G401 (cell line): ENCODE measurements around the gene OTUD5. TPM values are rescaled to one million over a fixed set of nuclear protein-coding genes. Genes with fewer than 3 reads are reported as not detected.

Experiments used
- DNase-seq: peaks from one replicate; pipeline ENCODE4 v3.0.0-alpha.2; 2015; ENCODE audit warnings: low spot score
- in situ Hi-C: cut with HindIII; loops from 2 replicates; pipeline ENCODE4 v1.10.0; 2016; ENCODE audit warnings: low sequenced_read_pairs, mixed read lengths
- total RNA-seq: library from RNA; depleted of rRNA; stranded (reverse); fragments of >200 nt; shearing (Covaris generic); gene quantifications from 2 replicates; pipeline ENCODE4 v1.2.3, GENCODE V29; 2014

The OTUD5 gene
- total RNA-seq, 1 experiment from 2014 or later: 75.2 TPM

- in situ Hi-C loops: no loop called here
- DNase-seq: peak; percentile 89
These were observed 40.0 kb downstream of the OTUD5 start for GRCh38 chrX:48917139-48918001.

GRCh38 chrX:48914593-48915493 lies 42.6 kb downstream of the OTUD5 start:
- in situ Hi-C loops: no loop called here
- no peak for DNase-seq

GRCh38 chrX:48913605-48914366 lies 43.6 kb downstream of the OTUD5 start:
- in situ Hi-C loops: no loop called here

GRCh38 chrX:48911412-48912182 lies 45.8 kb downstream of the OTUD5 start, which contains the start of gene SLC35A2:
SLC35A2 (minus strand) TSS chrX:48911646; CDS start chrX:48911636, 10 bp downstream.
- in situ Hi-C loops: no loop called here

More at GRCh38 chrX:48913605-48914366, 43.6 kb downstream of the OTUD5 start:
- no peak for DNase-seq

GRCh38 chrX:48910926-48911411 lies 46.4 kb downstream of the OTUD5 start:
- in situ Hi-C loops: no loop called here
- DNase-seq: no peak

More at GRCh38 chrX:48911412-48912182, 45.8 kb downstream of the OTUD5 start, which contains the start of gene SLC35A2:
- peak; percentile 85 for DNase-seq

- in situ Hi-C loops: no loop called here
- DNase-seq: no peak
These were observed 47.6 kb downstream of the OTUD5 start for GRCh38 chrX:48909703-48910294.

DNA sequence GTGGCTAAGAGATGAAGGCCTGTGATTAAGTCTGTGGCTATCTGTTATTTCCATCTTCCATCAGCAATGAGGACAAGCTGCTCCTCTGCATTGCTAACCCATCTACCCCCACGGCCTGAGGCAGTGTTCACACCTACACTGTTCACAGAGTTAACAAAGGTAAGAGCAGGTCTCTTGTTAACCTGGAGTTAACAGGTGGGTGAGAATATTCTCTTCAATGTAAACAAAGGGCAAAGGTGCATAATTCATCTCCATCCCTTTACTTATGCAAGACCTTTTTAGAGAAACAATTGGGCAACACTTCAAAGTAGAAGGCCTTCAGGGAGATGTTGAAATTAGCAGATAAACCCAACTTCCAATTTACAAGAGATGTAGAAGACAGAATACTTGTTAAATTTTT lies 48.8 kb downstream of the OTUD5 start:
- in situ Hi-C loops: no loop called here

DNA sequence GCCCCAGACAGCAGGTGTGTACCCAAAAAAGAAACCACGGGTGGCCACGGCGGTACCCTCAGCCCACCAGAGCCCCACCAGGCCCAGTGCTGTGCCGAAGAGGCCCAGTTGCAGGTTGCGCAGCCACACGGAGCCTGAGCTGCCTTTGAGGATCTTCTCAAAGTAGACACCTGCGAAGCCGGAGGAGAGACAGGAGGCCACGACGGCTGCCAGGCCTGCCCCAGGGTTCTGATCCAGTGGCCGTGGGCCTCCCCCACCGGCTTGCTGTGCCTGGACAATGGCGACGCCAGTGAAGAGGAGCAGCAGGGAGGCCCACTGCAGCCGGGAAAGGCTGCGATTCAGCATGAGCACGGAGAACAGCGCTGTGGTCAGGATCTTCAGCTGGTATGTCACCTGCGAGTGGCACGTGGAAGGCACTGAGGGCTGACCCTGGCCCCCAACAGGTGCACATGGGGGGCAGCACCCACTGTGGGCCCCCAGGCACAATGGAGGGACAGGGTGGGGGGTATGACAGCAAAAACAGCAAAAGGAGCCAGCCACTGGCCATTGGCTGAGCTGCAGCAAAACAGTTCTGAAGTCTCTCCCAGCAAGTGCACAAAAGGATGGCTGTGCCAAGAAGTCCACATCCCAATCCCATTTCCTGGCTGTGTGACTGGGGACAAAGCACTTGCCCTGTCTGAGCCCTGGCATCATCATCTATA lies 52.2 kb downstream of the OTUD5 start:
- no peak for DNase-seq
- in situ Hi-C loops: no loop called here

More for the DNA sequence above, 48.8 kb downstream of the OTUD5 start:
- DNase-seq: no peak

GRCh38 chrX:48904626-48905025 lies 52.8 kb downstream of the OTUD5 start:
- in situ Hi-C loops: no loop called here

GRCh38 chrX:48904180-48904579 lies 53.2 kb downstream of the OTUD5 start:
- in situ Hi-C loops: no loop called here
- no peak for DNase-seq

More at GRCh38 chrX:48904626-48905025, 52.8 kb downstream of the OTUD5 start:
- no peak for DNase-seq

DNA sequence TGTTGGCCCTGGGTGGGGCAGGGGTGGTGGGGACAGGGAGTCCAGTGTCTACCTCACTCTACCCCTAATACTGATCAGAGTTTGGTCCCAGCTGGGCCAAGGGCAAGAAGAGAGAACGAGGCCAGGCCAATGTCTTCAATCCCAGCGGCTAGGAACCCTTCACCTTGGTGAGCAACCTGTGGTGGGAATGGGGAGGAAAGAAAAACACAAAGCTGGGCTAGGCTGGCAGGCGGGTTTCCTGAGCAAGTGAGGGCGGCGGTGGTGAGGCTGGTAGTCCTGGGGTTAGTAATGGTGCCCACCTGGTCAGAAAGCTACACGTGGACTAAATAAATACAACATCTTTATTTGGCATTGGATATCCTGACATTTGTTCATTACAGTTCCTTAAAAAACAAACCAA lies 54.1 kb downstream of the OTUD5 start:
- no peak for DNase-seq
- in situ Hi-C loops: no loop called here

GRCh38 chrX:48902776-48903175 lies 54.6 kb downstream of the OTUD5 start:
- no peak for DNase-seq
- in situ Hi-C loops: no loop called here

- in situ Hi-C loops: no loop called here
- DNase-seq: no peak
These were observed 55.3 kb downstream of the OTUD5 start for GRCh38 chrX:48902135-48902534.

- DNase-seq: no peak
- in situ Hi-C loops: no loop called here
These were observed 56.3 kb downstream of the OTUD5 start for GRCh38 chrX:48901069-48901468.

DNA sequence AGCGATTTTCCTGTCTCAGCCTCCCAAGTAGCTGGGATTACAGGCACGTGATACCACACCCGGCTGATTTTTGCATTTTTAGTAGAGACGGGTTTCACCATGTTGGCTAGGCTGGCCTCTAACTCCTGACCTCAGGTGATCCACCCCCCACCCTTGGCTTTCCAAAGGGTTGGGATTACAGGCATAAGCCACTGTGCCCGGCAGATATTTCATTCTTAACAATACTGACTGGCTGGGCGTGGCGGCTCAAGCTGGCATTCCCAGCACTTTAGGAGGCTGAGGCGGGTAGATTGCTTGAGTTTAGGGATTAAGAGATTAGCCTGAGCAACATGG lies 58.4 kb downstream of the OTUD5 start:
- in situ Hi-C loops: no loop called here
- no peak for DNase-seq

- DNase-seq: peak; percentile 95
- in situ Hi-C loops: no loop called here
These were observed 59.6 kb downstream of the OTUD5 start, which contains the start of the genes PQBP1 and TIMM17B for GRCh38 chrX:48897625-48898306. PQBP1 (plus strand) TSS chrX:48897930; CDS start chrX:48898510, 580 bp downstream. TIMM17B (minus strand) TSS chrX:48897768; CDS start chrX:48897749, 19 bp downstream.
